OCI-LY3 (cell line): Measurements from ENCODE around the gene TRIM2.
A peak's percentile ranks its signal among the peaks of the same experiment; 100 is the strongest.

Source experiments
- H2AFZ ChIP-seq: fragments of 200-600, 300-600 bp; shearing (Covaris generic); 2 replicates; pipeline ENCODE4 v1.6.0; 2014; ENCODE audit warnings: antibody characterized with exemption, low read depth, low read length
- H3K27ac ChIP-seq: fragments of 200-600, 300-600 bp; sonication (generic); 2 replicates; pipeline ENCODE4 v1.5.1; 2014; ENCODE audit warnings: mild to moderate bottlenecking, low read length, moderate library complexity, mixed read lengths
- H3K27me3 ChIP-seq: fragments of 200-600, 300-600 bp; sonication (generic); 2 replicates; pipeline ENCODE4 v1.6.1; 2014; ENCODE audit warnings: low read depth, low read length, mixed read lengths
- H3K36me3 ChIP-seq: fragments of 200-600, 300-600 bp; sonication (generic); replicated peaks from 2 replicates; pipeline ENCODE3; 2014; ENCODE audit warnings: low read depth, low read length, mixed read lengths
- H3K4me1 ChIP-seq: fragments of 300-600, 200-600 bp; sonication (generic); 2 replicates; pipeline ENCODE4 v1.6.1; 2014; ENCODE audit warnings: low read length, mixed read lengths
- H3K4me2 ChIP-seq: fragments of 200-600, 300-600 bp; sonication (generic); 2 replicates; pipeline ENCODE4 v1.6.1; 2014; ENCODE audit warnings: low read length, mixed read lengths
- H3K4me3 ChIP-seq: fragments of 300-600, 200-600 bp; sonication (generic); 2 replicates; pipeline ENCODE4 v1.5.1; 2014; ENCODE audit warnings: antibody characterized with exemption, mild to moderate bottlenecking, low read length, moderate library complexity
- H3K79me2 ChIP-seq: fragments of 300-600, 200-600 bp; shearing (Covaris generic); 2 replicates; pipeline ENCODE4 v1.6.1; 2014; ENCODE audit warnings: mild to moderate bottlenecking, low read length, mixed read lengths
- H3K9ac ChIP-seq: fragments of 300-600, 200-600 bp; shearing (Covaris generic); 2 replicates; pipeline ENCODE4 v1.6.0; 2014; ENCODE audit warnings: mild to moderate bottlenecking, low read length, moderate library complexity
- H3K9me3 ChIP-seq: fragments of 200-600, 300-600 bp; shearing (Covaris generic); 2 replicates; pipeline ENCODE4 v1.6.1; 2014; ENCODE audit warnings: low read length, mixed read lengths; ENCODE audit not compliant: insufficient read depth
- H4K20me1 ChIP-seq: fragments of 200-600, 300-600 bp; sonication (generic); 2 replicates; pipeline ENCODE4 v1.6.1; 2016; ENCODE audit warnings: low read length, mixed read lengths; ENCODE audit not compliant: insufficient read depth
- EZH2phosphoT487 ChIP-seq: fragments of 200-600 bp; shearing (Covaris generic); IDR thresholded peaks from 2 replicates; pipeline ENCODE4 v1.6.1; 2018; ENCODE audit warnings: antibody characterized with exemption, mixed run types, low read depth
- TF ChIP-seq, protein P1 (sequence below): fragments of 200-600, 300-600 bp; sonication (generic); IDR thresholded peaks from 2 replicates; pipeline ENCODE4 v1.5.1; 2014; ENCODE audit warnings: antibody characterized with exemption, low read length, low read depth

The TRIM2 gene

DNA sequence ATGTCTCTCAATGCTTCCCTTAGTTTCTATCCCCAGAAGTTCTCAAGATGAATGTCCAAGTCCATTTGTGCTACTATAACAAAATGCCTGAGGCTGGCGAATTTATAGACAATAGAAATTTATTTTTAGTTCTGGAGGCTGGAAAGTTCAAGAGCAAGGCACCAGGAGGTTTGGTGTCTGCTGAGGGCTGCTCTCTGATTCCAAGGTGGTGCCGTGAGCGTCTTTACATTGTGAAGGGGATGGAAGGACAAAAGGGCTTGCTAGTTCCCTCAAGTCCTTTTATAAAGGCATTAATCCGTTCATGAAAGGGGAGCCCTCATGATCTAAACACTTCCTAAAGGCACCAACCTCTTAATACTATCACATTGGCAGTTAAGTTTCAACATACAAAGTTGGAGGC is 12.3 kb downstream of the TRIM2 start:
- no peaks in the 10 kb centered on the region for H3K36me3 ChIP-seq
- no peak overlapping the region for H3K4me2 ChIP-seq
- H3K79me2 ChIP-seq: no peaks in the 10 kb centered on the region
- no peak overlapping the region for H3K27ac ChIP-seq
- H3K9ac ChIP-seq: no peak overlapping the region
- H3K27me3 ChIP-seq: peaks cover 4% of the 10 kb centered on the region; the same call in 1 of the 2 replicates
- H2AFZ ChIP-seq: no peak overlapping the region
- peaks cover 48% of the 10 kb centered on the region for H3K4me1 ChIP-seq
- no peak overlapping the region for H3K4me3 ChIP-seq
- H3K9me3 ChIP-seq: no peaks in the 10 kb centered on the region
- peaks cover 37% of the 10 kb centered on the region; the same call in 1 of the 2 replicates for H4K20me1 ChIP-seq
- no peak for TF ChIP-seq EZH2phosphoT487
- TF ChIP-seq, protein P1, sequence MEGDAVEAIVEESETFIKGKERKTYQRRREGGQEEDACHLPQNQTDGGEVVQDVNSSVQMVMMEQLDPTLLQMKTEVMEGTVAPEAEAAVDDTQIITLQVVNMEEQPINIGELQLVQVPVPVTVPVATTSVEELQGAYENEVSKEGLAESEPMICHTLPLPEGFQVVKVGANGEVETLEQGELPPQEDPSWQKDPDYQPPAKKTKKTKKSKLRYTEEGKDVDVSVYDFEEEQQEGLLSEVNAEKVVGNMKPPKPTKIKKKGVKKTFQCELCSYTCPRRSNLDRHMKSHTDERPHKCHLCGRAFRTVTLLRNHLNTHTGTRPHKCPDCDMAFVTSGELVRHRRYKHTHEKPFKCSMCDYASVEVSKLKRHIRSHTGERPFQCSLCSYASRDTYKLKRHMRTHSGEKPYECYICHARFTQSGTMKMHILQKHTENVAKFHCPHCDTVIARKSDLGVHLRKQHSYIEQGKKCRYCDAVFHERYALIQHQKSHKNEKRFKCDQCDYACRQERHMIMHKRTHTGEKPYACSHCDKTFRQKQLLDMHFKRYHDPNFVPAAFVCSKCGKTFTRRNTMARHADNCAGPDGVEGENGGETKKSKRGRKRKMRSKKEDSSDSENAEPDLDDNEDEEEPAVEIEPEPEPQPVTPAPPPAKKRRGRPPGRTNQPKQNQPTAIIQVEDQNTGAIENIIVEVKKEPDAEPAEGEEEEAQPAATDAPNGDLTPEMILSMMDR: no peak

DNA sequence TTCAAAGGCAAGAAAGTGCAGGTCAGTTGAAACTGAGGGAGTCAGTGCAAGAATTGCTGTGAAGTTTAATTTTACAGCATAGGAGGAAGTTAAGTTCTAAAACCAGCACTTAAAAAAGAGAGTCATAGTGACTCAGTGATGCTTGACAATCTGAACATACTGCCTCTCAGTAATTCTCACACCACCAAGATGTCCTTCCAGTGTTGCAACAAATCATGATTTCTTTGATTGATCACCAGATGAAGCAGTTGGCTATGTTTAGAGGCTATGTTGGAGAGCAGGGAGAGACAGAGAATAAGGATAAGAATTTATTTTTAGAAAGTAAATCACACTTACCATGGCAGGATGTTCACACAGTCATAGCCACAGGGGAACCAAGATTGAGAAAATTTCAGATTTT is 13.2 kb downstream of the TRIM2 start:
- Histone ChIP-seq H3K36me3 (no peaks in the 10 kb centered on the region), H3K4me1 (peaks cover 50% of the 10 kb centered on the region), H3K27me3 (peaks cover 4% of the 10 kb centered on the region; the same call in 1 of the 2 replicates), H3K9me3 (no peaks in the 10 kb centered on the region), H3K27ac (no peak overlapping the region), H3K9ac (no peak overlapping the region), H3K4me3 (no peak overlapping the region), H3K4me2 (peak overlapping the region; percentile 28), H3K79me2 (no peaks in the 10 kb centered on the region), H4K20me1 (peaks cover 36% of the 10 kb centered on the region; the same call in 1 of the 2 replicates), H2AFZ (no peak overlapping the region)
- TF ChIP-seq, protein P1: no peak
- no peak for TF ChIP-seq EZH2phosphoT487

DNA sequence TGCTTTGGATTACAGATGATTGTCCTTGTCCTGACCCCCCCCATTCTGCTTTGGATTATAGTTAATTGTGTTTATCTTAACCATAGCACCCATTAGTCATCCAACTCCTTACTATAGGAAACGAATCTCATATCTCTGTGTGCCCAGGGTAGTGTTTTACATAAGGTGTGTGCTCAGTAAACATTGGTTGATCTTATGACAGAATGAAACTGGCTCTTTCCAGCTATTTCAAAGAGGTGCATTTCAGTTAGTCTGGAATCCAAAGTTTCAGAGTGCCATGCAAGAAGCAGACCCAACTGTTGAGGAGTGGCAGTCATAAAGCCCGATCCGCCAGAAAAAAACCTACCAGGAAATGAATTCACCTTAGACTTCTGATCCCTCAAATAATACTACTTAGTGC is 14.7 kb downstream of the TRIM2 start:
- H2AFZ ChIP-seq: no peak overlapping the region
- H3K36me3 ChIP-seq: peaks cover 3% of the 10 kb centered on the region
- peaks cover 1% of the 10 kb centered on the region; the same call in 1 of the 2 replicates for H3K9me3 ChIP-seq
- H3K4me2 ChIP-seq: no peak overlapping the region
- TF ChIP-seq EZH2phosphoT487: no peak
- TF ChIP-seq, protein P1: no peak
- no peak overlapping the region for H3K4me3 ChIP-seq
- no peak overlapping the region for H3K9ac ChIP-seq
- H3K27ac ChIP-seq: no peak overlapping the region
- H4K20me1 ChIP-seq: peaks cover 34% of the 10 kb centered on the region; the same call in 1 of the 2 replicates
- peaks cover 52% of the 10 kb centered on the region for H3K4me1 ChIP-seq
- no peaks in the 10 kb centered on the region for H3K79me2 ChIP-seq
- peaks cover 9% of the 10 kb centered on the region for H3K27me3 ChIP-seq

DNA sequence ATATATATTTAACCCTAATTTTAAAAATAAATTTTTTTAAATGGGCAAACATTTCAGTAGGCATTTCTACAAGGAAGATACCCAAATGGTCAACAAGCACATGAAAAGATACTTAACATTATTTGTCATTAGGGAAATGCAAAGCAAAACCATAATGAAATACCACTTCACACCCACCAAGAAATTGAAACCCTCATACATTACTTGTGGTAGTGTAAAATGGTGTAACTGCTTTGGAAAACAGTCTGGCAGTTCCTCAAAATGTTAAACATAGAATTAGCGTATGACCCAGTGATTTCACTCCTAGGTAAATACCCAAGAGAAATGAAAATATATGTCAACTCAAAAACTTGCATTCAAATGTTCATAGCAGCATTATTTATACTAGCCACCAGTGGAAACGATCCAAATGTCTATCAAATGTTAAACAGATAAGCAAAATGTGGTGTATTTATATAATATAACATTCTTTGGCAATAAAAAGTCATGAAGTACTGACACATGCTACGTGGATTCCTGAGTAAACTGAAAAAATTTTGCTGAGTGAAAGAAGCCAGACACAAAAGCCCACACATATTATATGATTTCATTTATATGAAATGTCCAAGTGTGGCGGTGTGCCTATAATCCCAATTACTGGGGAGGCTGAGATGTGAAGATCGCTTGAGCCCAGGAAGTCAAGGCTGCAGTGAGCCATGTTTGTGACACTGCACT is 16.6 kb downstream of the TRIM2 start:
- H3K36me3 ChIP-seq: peaks cover 19% of the 10 kb centered on the region
- no peak overlapping the region for H2AFZ ChIP-seq
- H3K4me2 ChIP-seq: peak overlapping the region; percentile 5
- no peak overlapping the region for H3K27ac ChIP-seq
- peaks cover 28% of the 10 kb centered on the region for H3K27me3 ChIP-seq
- peaks cover 13% of the 10 kb centered on the region; the same call in 1 of the 2 replicates for H3K79me2 ChIP-seq
- H3K4me3 ChIP-seq: no peak overlapping the region
- peaks cover 53% of the 10 kb centered on the region for H3K4me1 ChIP-seq
- peaks cover 17% of the 10 kb centered on the region for H3K9me3 ChIP-seq
- no peak; the same call in 1 of the 2 replicates for TF ChIP-seq EZH2phosphoT487
- TF ChIP-seq, protein P1: no peak
- peaks cover 26% of the 10 kb centered on the region; the same call in 1 of the 2 replicates for H4K20me1 ChIP-seq
- H3K9ac ChIP-seq: no peak overlapping the region
